GM13977 (cell line): ENCODE measurements around the gene DHRS3.

Experiments
- DNase-seq: peaks from one replicate; pipeline ENCODE4 v3.0.0; 2012; ENCODE audit warnings: low spot score
- CTCF ChIP-seq: IDR thresholded peaks from 2 replicates; pipeline ENCODE4 v1.5.1; 2012; ENCODE audit warnings: mild to moderate bottlenecking, control low read depth; ENCODE audit not compliant: insufficient read depth; ENCODE audit errors: extremely low read depth, missing control alignments
- in situ Hi-C: fragments of 300-500 bp; cut with MboI; formaldehyde crosslinking; loops from one replicate; pipeline ENCODE4 v1.12.0; 2022; ENCODE audit warnings: low sequenced_read_pairs, low pct_unique_long_range_greater_than_20kb, mixed read lengths, inconsistent platforms; ENCODE audit not compliant: unreplicated experiment

Gene DHRS3

GRCh38 chr1:12621346-12622335, 3.6 kb upstream of the DHRS3 start:
- in situ Hi-C loops, result loop anchor here (25.0 kb wide), 2 partner anchors 309 to 484 kb away; no protein-coding TSS in a partner anchor
- no peak for DNase-seq
- no peak for TF ChIP-seq CTCF

- no peak for TF ChIP-seq CTCF
- DNase-seq, result no peak
- in situ Hi-C loops, result loop anchor here (25.0 kb wide), 2 partner anchors 309 to 484 kb away; no protein-coding TSS in a partner anchor
These were observed 2.9 kb upstream of the DHRS3 start for GRCh38 chr1:12620931-12621330.

- no peak for DNase-seq
- no peak for TF ChIP-seq CTCF
- in situ Hi-C loops, result loop anchor here (25.0 kb wide), 2 partner anchors 308 to 483 kb away; no protein-coding TSS in a partner anchor
These were observed 2.5 kb upstream of the DHRS3 start for GRCh38 chr1:12620488-12620865.

- TF ChIP-seq CTCF, result peak; percentile 98
- DNase-seq, result peak; percentile 86
- in situ Hi-C loops, result loop anchor here (25.0 kb wide), 2 partner anchors 308 to 483 kb away; no protein-coding TSS in a partner anchor
These were observed 1.9 kb upstream of the DHRS3 start for GRCh38 chr1:12619792-12620487.

GRCh38 chr1:12618965-12619791, 1.2 kb upstream of the DHRS3 start:
- in situ Hi-C loops, result loop anchor here (25.0 kb wide), 2 partner anchors 307 to 482 kb away; no protein-coding TSS in a partner anchor
- TF ChIP-seq CTCF, result no peak
- no peak for DNase-seq

GRCh38 chr1:12618661-12618964, 603 bp upstream of the DHRS3 start:
- DNase-seq, result no peak
- in situ Hi-C loops, result loop anchor here (25.0 kb wide), 2 partner anchors 306 to 481 kb away; no protein-coding TSS in a partner anchor
- no peak for TF ChIP-seq CTCF
